AG09309 (cell line): ENCODE data around the gene SCN8A.

ENCODE experiments used
- DNase-seq: peaks from one replicate; pipeline ENCODE4 v3.0.0-alpha.2; 2010; ENCODE audit warnings: low read depth
- H3K4me3 ChIP-seq: 2 replicates; pipeline ENCODE4 v1.5.1; 2011; ENCODE audit warnings: mild to moderate bottlenecking, low read depth, low read length, moderate library complexity; ENCODE audit not compliant: control insufficient read depth
- CTCF ChIP-seq: IDR thresholded peaks from 2 replicates; pipeline ENCODE4 v1.5.1; 2011; ENCODE audit warnings: mild to moderate bottlenecking, low read depth, low read length, inconsistent platforms; ENCODE audit not compliant: insufficient read depth, control insufficient read depth; ENCODE audit errors: missing control alignments

Gene SCN8A

GRCh38 chr12:51814311-51815088, 223.5 kb downstream of the SCN8A start:
- TF ChIP-seq CTCF = peak; percentile 66
- peak; percentile 24 for DNase-seq
- peak overlapping the region; percentile 45 for H3K4me3 ChIP-seq

DNA sequence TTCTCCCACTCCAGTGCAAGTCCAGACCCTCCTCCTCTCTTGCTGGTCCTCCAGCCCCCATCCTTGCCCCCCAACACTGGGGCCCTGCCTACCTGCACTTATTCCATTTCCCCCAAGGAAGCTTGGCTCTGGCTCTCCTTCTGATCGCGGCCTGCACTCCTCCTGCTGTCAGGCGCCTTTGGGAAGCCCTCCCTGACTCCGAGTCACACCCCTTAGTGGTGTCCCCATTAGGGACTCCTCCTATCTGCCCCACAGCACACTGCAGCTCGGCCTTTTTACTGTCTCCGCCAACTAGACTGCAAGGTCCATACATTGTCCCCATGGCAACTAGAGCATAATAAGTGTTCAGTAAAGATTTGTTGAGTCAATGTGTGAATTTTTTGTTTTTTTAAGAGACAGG, 224.5 kb downstream of the SCN8A start:
- TF ChIP-seq CTCF = no peak
- no peak overlapping the region for H3K4me3 ChIP-seq
- DNase-seq = no peak

DNA sequence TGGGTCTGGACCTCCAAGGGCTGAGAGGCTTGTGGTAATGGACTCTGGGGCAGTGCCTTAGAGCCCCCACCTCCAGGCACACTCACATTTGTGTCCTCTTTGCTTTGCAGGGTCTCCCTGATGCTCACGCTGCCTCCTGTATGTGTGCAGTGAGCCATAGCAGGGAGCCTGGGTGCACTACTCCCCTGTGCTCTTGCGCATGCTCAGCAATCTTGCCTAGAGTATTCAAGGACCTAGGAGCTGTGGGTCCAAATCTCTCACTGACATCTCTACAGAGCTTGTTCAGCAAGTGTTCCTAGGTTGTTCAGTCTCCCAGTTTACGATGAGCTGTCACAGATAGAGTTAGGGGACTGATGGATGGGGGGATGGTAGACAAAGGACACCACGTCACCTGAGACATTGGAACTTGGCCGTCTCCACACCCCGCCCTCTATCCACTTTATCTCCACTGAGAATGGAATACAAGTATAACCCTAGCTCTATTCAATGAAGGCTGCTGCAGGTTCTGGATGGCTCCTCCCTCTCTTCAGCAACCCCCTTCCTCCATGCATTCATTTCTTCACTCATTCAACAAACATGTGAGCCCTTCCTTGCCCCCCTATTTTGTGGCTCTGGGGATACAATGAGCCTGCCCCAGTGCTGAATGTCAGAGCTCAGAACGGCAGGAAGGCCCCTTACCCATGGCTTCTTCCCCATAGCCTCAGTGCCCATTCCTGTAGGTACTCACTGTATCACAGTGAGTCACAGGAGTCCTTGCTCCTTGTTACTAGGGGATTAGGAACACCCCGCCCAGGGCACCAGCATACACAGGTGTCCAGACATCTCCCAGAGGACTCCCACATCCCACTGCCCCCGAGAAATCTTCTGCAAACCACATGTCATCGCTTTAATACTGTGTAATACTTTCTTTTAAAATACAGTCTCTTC, 226.3 kb downstream of the SCN8A start:
- TF ChIP-seq CTCF = no peak
- H3K4me3 ChIP-seq = no peak overlapping the region
- no peak for DNase-seq

DNA sequence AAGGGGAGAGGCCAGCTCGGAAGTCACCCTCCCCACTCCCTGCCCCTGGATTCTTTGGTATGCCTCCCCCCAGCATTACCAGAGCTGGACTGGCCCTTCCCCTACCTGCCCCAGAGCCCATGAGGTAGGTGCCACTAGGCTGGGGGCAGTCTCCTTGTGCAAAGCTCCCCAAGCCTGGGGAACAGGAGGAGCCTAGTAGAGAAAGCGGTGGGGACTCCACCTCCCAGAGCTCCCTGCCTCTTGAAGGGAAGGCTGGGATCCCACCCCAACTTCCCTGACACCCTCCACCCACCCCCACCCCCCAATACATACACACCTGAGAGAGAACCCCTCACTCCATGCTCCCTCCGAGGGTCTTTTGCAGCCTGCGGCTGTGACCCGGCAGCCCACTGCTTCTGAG, 227.1 kb downstream of the SCN8A start:
- no peak for DNase-seq
- TF ChIP-seq CTCF = no peak
- H3K4me3 ChIP-seq = no peak overlapping the region

- H3K4me3 ChIP-seq = no peak overlapping the region
- peak; percentile 52 for DNase-seq
- TF ChIP-seq CTCF = no peak
These were observed 227.7 kb downstream of the SCN8A start for GRCh38 chr12:51818566-51819300.
